Panc1 (cell line): ENCODE measurements around the gene MACF1. TPM values are rescaled to one million over a fixed set of nuclear protein-coding genes. Genes with fewer than 3 reads are reported as not detected.
A peak's percentile ranks its signal among the peaks of the same experiment; 100 is the strongest.

Source experiments
- ATAC-seq: fragments of 200-7000 bp; cut with Tn5 transposase; 2 replicates; pipeline ENCODE4 v1.9.1; 2020; ENCODE audit warnings: mild to moderate bottlenecking, moderate library complexity
- BruUV-seq: library from RNA; stranded (reverse); fragments of 400-500 nt; replicated peaks from 2 replicates; lab custom pipeline; 2021; lab: Mats Ljungman, UMichigan
- CTCF ChIA-PET: fragments of 300-600 bp; sonication (Branson Sonifier 250); formaldehyde crosslinking; loops from one replicate; lab custom pipeline; 2022; ENCODE audit warnings: antibody characterized with exemption; lab: Charles Lee
- POLR2A ChIA-PET: fragments of 300-600 bp; sonication (Branson Sonifier 250); formaldehyde crosslinking; loops from one replicate; lab custom pipeline; 2022; ENCODE audit warnings: antibody characterized with exemption; lab: Charles Lee
- DNase-seq: peaks from one replicate; pipeline ENCODE4 v3.0.0-alpha.2; 2010; ENCODE audit warnings: low read depth, low spot score
- H3K27ac ChIP-seq: 2 replicates; pipeline ENCODE4 v1.5.1; 2011; ENCODE audit warnings: mild to moderate bottlenecking, low read length, inconsistent platforms
- H3K27me3 ChIP-seq: fragments of 200-500 bp; sonication (Bioruptor generic); 2 replicates; pipeline ENCODE4 v1.6.0; 2014; ENCODE audit warnings: low read length, inconsistent platforms; ENCODE audit not compliant: control insufficient read depth, insufficient read depth
- H3K36me3 ChIP-seq: fragments of 200-500 bp; sonication (Bioruptor generic); 2 replicates; pipeline ENCODE4 v1.5.1; 2014; ENCODE audit warnings: inconsistent platforms, mild to moderate bottlenecking, low read length, moderate library complexity; ENCODE audit not compliant: control insufficient read depth, insufficient read depth
- H3K4me1 ChIP-seq: 2 replicates; pipeline ENCODE4 v1.5.1; 2011; ENCODE audit warnings: inconsistent platforms, mild to moderate bottlenecking, low read length, moderate library complexity; ENCODE audit not compliant: control insufficient read depth, insufficient read depth
- H3K4me3 ChIP-seq, 2 experiments: 2 replicates each; pipeline ENCODE4 v1.5.1; 2011 to 2012; ENCODE audit warnings: low read depth in 2 of 2, low read length in 2 of 2, mild to moderate bottlenecking in 2 of 2, inconsistent platforms in 1 of 2, moderate library complexity in 1 of 2
- H3K9me3 ChIP-seq: fragments of 200-500 bp; sonication (Bioruptor generic); 2 replicates; pipeline ENCODE4 v1.5.1; 2014; ENCODE audit warnings: low read depth, mild to moderate bottlenecking, inconsistent platforms, low read length, moderate library complexity; ENCODE audit not compliant: control insufficient read depth, insufficient read depth
- CTCF ChIP-seq: fragments of 450-650 bp; IDR thresholded peaks from 2 replicates; pipeline ENCODE4 v1.5.1; 2017; ENCODE audit warnings: mild to moderate bottlenecking
- POLR2AphosphoS5 ChIP-seq: IDR thresholded peaks from 2 replicates; pipeline ENCODE4 v1.6.1; 2012; ENCODE audit warnings: mild to moderate bottlenecking, low read depth, low read length, moderate library complexity
- REST ChIP-seq, 2 experiments: IDR thresholded peaks; 2 replicates each; pipeline ENCODE4 v1.6.1; 2011 to 2012; ENCODE audit warnings: low read depth in 2 of 2, control low read depth in 1 of 2, low read length in 1 of 2, mild to moderate bottlenecking in 1 of 2, moderate library complexity in 1 of 2; ENCODE audit not compliant: insufficient read depth in 1 of 2
- SIN3A ChIP-seq: IDR thresholded peaks from 2 replicates; pipeline ENCODE4 v1.6.1; 2012; ENCODE audit warnings: low read depth, mild to moderate bottlenecking, low read length, moderate library complexity, borderline replicate concordance; ENCODE audit not compliant: insufficient read depth
- TCF7L2 ChIP-seq: IDR thresholded peaks from 2 replicates; pipeline ENCODE4 v1.6.1; 2011; ENCODE audit warnings: mild to moderate bottlenecking, low read depth, low read length, inconsistent platforms
- in situ Hi-C: cut with HindIII; loops from 2 replicates; pipeline ENCODE4 v1.10.0; 2016; ENCODE audit warnings: low sequenced_read_pairs, low pct_unique_long_range_greater_than_20kb
- intact Hi-C: fragments of 100-400 bp; cut with micrococcal nuclease; formaldehyde crosslinking; loops from one replicate; pipeline ENCODE4 v1.10.0; 2022; ENCODE audit not compliant: unreplicated experiment
- total RNA-seq: library from RNA; stranded (reverse); gene quantifications from one replicate; pipeline ENCODE4 v1.2.1, GENCODE V29; 2021; ENCODE audit not compliant: unreplicated experiment

Gene MACF1
- total RNA-seq, 1 experiment from 2014 or later = 413 TPM

GRCh38 chr1:39427374-39427773 is 222.9 kb downstream of the MACF1 start:
- ATAC-seq (no peak), DNase-seq (no peak)
- CTCF ChIA-PET = no interaction called here
- Histone ChIP-seq H3K36me3 (peaks cover 79% of the 10 kb centered on the region), H3K9me3 (no peaks in the 10 kb centered on the region), H3K4me1 (no peaks in the 10 kb centered on the region), H3K4me3 (no peak overlapping the region), H3K27me3 (no peaks in the 10 kb centered on the region), H3K27ac (no peak overlapping the region)
- BruUV-seq = no TSS peak
- intact Hi-C loops = no loop called here
- POLR2A ChIA-PET = no interaction called here
- in situ Hi-C loops = no loop called here
- TF ChIP-seq TCF7L2 (no peak), POLR2AphosphoS5 (no peak), SIN3A (no peak), CTCF (no peak), REST (IDR thresholded peaks at IDR 0.05; ENCODE audit: insufficient read depth in 1 of 2, low read depth in 2 of 2, low read length in 1 of 2) (no peak)

GRCh38 chr1:39427912-39428311 is 223.4 kb downstream of the MACF1 start:
- no peak for TF ChIP-seq REST (IDR thresholded peaks at IDR 0.05; ENCODE audit: insufficient read depth in 1 of 2, low read depth in 2 of 2, low read length in 1 of 2)
- TF ChIP-seq SIN3A = no peak
- no peak for TF ChIP-seq TCF7L2
- TF ChIP-seq POLR2AphosphoS5 = no peak
- TF ChIP-seq CTCF = no peak
- POLR2A ChIA-PET = no interaction called here
- no peaks in the 10 kb centered on the region for H3K9me3 ChIP-seq
- DNase-seq = no peak
- intact Hi-C loops = no loop called here
- H3K4me1 ChIP-seq = no peaks in the 10 kb centered on the region
- no peak overlapping the region for H3K4me3 ChIP-seq
- no peaks in the 10 kb centered on the region for H3K27me3 ChIP-seq
- H3K36me3 ChIP-seq = peaks cover 78% of the 10 kb centered on the region
- no peak for ATAC-seq
- H3K27ac ChIP-seq = no peak overlapping the region
- in situ Hi-C loops = no loop called here
- BruUV-seq = TSS peak; percentile 2
- CTCF ChIA-PET = no interaction called here
